ENCODE measurements around the gene DHX57.
A peak's percentile ranks its signal among the peaks of the same experiment; 100 is the strongest.

Gene DHX57

GRCh38 chr2:38750891-38751595 lies 124.7 kb downstream of the DHX57 start, which contains the start of gene SRSF7:
Gene SRSF7 (minus strand): TSS chr2:38751361. CDS start chr2:38751256, 105 bp downstream.
- peak within 1 kb of the TSS; percentile 100 for H3K4me3 ChIP-seq (ENCODE audit: low read depth, low read length)
- no peak for TF ChIP-seq CTCF (IDR thresholded peaks at IDR 0.05; ENCODE audit: insufficient read depth, low read length, missing control alignments)
- DNase-seq (ENCODE audit: low read depth, low spot score): peak; percentile 97
- ChIA-PET POLR2A (interaction anchor here (0.5 to 2.0 kb wide), 83 partner anchors 9 to 1666 kb away, joined by 3 to 46 read pairs (median 4); partner anchors contain the start of genes ATL2, CEBPZOS, DHX57 and GALM), CTCF (interaction anchor here (1.0 to 2.1 kb wide), 7 partner anchors 10 to 173 kb away, joined by 3 to 7 read pairs (median 4); no protein-coding TSS in a partner anchor)

GRCh38 chr2:38750011-38750890 lies 125.5 kb downstream of the DHX57 start:
- TF ChIP-seq CTCF (IDR thresholded peaks at IDR 0.05; ENCODE audit: insufficient read depth, low read length, missing control alignments): no peak
- ChIA-PET CTCF (interaction anchor here (1.0 to 4.4 kb wide), 6 partner anchors 9 to 172 kb away, joined by 3 to 15 read pairs (median 4); no protein-coding TSS in a partner anchor), POLR2A (interaction anchor here (0.6 to 2.0 kb wide), 16 partner anchors 12 to 1666 kb away, joined by 3 to 46 read pairs (median 10); partner anchors contain the start of genes ATL2, GPATCH11 and HNRNPLL)
- H3K4me3 ChIP-seq (ENCODE audit: low read depth, low read length): peak overlapping the region; percentile 100
- no peak for DNase-seq (ENCODE audit: low read depth, low spot score)

- no peak for TF ChIP-seq CTCF (IDR thresholded peaks at IDR 0.05; ENCODE audit: insufficient read depth, low read length, missing control alignments)
- POLR2A ChIA-PET: no interaction called here
- peak overlapping the region; percentile 100 for H3K4me3 ChIP-seq (ENCODE audit: low read depth, low read length)
- DNase-seq (ENCODE audit: low read depth, low spot score): no peak
- CTCF ChIA-PET: interaction anchor here (1.0 to 4.4 kb wide), 5 partner anchors 8 to 479 kb away, joined by 3 to 15 read pairs (median 7); no protein-coding TSS in a partner anchor
Observed at GRCh38 chr2:38748943-38749804, 126.6 kb downstream of the DHX57 start.

- no peak for TF ChIP-seq CTCF (IDR thresholded peaks at IDR 0.05; ENCODE audit: insufficient read depth, low read length, missing control alignments)
- CTCF ChIA-PET: interaction anchor here (1.0 to 4.4 kb wide), 5 partner anchors 9 to 479 kb away, joined by 3 to 15 read pairs (median 7); no protein-coding TSS in a partner anchor
- no peak for DNase-seq (ENCODE audit: low read depth, low spot score)
- POLR2A ChIA-PET: no interaction called here
- no peak overlapping the region for H3K4me3 ChIP-seq (ENCODE audit: low read depth, low read length)
Observed at GRCh38 chr2:38748391-38748790, 127.3 kb downstream of the DHX57 start.

- no peak for TF ChIP-seq CTCF (IDR thresholded peaks at IDR 0.05; ENCODE audit: insufficient read depth, low read length, missing control alignments)
- CTCF ChIA-PET: interaction anchor here (1.0 to 4.4 kb wide), 5 partner anchors 9 to 432 kb away, joined by 5 to 15 read pairs (median 8); no protein-coding TSS in a partner anchor
- no peak for DNase-seq (ENCODE audit: low read depth, low spot score)
- no peak overlapping the region for H3K4me3 ChIP-seq (ENCODE audit: low read depth, low read length)
- POLR2A ChIA-PET: no interaction called here
Observed at GRCh38 chr2:38747819-38748218, 127.9 kb downstream of the DHX57 start.

All from AG04449 (cell line).